GM19193 (cell line): ENCODE results near the gene FLRT1.

Experiments used
- POLR2A ChIP-seq: IDR thresholded peaks from 4 replicates; pipeline ENCODE4 v1.6.1; 2011; ENCODE audit not compliant: insufficient read depth, insufficient read length; ENCODE audit errors: extremely low read depth

Gene FLRT1

DNA sequence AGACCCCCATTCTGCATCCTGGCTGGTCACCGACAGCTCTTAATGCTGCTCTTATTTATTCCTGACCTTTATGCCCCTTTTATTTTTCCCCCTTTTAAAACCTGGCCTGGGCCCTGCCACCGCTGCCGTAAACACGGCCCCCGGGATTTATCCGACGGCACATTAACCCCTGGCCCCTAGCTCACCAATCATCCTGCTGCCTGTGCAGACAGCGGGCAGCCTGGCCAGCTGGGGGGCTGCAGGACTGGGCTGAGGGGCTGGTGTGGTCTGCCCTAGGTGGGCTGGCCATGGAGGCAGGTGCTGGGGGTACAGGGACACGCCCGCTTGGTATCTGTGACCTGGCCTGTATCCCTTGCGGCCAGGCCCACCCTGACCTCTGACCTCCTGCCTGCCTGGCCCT is 21.4 kb upstream of the FLRT1 start:
- TF ChIP-seq POLR2A: no peak

DNA sequence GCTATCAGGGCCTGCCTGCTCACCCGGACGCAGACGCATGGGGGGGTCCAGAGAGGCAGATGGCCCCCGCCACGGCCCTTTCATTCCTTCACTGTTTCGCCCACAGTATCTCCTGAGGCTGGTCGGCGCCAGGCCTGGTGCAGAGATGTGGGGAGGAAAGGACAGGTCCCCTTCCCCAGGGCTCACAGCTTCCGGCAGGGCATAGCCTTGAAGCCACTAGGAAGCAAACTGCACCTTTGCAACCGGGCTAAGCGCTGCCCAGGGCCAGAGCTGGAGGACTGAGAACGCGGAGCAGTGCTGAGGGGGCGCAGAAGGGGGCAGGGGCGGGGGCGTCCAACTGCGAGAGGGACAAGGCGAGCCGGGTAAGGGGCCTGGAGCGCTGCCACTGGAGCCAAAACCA is 20.2 kb upstream of the FLRT1 start:
- TF ChIP-seq POLR2A: no peak

- no peak for TF ChIP-seq POLR2A
These were observed 19.5 kb upstream of the FLRT1 start for GRCh38 chr11:64015935-64016845.

GRCh38 chr11:64017945-64018224 is 17.8 kb upstream of the FLRT1 start:
- TF ChIP-seq POLR2A: no peak

- TF ChIP-seq POLR2A: no peak
These were observed 17.4 kb upstream of the FLRT1 start for GRCh38 chr11:64018310-64018709.

- no peak for TF ChIP-seq POLR2A
These were observed 16.4 kb upstream of the FLRT1 start for GRCh38 chr11:64019106-64020037.

DNA sequence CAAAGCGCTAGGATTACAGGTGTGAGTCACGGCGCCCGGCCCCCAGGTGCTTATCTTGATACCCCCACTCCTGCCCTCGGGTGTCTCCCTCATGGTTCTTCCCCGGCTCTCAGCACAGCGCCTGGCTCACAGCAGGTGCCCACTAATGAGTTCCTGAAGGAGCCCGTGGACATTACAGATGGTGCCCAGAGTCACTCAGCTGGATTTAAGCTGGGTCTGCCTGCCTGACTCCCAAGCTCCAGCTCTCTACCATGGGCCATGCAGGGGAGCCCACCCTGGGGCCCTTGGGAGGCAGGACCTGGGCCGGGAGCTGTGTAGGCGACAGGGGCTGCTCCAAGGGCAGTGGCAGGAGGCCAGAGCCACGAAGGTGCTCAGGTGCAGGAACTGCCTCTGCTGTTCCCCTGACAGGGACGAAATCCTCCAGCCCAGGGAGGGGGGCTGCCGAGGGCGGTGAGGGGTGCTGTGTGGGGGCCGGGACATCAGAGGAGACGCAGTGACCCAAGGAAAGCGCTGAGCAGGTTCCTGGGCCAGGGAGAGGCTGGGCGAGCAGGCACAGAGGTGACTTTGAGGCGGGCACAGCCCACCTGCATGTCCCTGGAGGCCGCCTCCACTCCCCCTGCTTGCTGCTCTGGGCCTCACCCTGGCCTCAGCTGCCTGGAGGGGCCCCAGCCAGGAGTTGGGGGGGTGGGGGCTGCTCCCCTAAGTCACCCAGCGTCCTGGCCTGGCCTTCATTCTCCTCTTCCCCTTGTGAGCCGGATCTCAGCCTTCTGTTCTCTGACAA is 14.6 kb upstream of the FLRT1 start:
- TF ChIP-seq POLR2A: no peak

- TF ChIP-seq POLR2A: no peak
These were observed 14.0 kb upstream of the FLRT1 start for GRCh38 chr11:64021757-64022093.

GRCh38 chr11:64022125-64022784 is 13.5 kb upstream of the FLRT1 start:
- no peak for TF ChIP-seq POLR2A

DNA sequence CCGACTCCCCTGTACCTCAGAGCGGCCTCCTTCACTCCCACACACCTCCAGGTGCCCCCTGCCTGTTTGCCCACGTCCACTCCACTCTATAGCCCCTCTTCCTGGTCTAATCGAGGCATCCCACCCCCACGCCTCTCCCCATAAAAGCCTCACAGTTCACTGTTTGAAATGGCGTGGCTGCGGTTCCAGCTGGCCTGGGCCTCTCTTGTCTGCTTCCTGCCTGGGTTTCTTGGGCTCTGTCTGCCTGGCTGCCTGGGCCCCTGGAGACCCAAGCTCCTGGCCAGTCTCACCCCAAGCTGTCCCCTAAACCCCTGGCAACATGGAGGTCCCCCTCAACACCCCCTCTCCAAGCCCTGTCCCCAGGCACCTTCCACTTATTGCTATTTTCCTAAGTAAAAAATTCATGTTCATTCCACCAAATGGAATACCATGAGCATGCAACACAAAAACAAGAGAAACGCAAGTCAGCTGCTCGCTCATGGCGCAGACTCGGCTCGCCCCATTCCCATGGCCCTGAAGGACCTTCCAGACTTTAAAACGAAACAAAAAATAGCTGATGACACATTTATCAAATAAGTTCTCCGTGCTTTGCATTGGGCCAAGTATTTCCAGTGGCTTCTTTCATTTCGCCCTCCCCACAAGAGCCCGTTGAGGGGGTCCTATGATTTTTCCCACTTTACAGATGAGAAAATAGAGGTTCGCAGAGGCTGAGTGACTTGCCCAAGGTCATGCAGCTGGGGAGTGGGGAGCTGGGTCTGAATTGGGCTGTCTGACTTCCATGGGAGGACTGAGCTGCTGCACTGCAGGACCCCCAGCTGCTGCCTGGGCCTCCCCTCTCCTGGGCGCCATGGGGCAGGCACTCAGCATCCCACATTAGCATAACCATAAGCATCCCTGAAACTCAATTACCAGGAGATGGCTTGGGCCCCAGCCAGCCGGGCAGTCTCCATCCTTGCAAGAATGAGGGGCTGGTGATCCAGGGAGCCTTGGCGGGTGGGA is 11.7 kb upstream of the FLRT1 start:
- no peak for TF ChIP-seq POLR2A

GRCh38 chr11:64025205-64025604 is 10.5 kb upstream of the FLRT1 start:
- TF ChIP-seq POLR2A: no peak

DNA sequence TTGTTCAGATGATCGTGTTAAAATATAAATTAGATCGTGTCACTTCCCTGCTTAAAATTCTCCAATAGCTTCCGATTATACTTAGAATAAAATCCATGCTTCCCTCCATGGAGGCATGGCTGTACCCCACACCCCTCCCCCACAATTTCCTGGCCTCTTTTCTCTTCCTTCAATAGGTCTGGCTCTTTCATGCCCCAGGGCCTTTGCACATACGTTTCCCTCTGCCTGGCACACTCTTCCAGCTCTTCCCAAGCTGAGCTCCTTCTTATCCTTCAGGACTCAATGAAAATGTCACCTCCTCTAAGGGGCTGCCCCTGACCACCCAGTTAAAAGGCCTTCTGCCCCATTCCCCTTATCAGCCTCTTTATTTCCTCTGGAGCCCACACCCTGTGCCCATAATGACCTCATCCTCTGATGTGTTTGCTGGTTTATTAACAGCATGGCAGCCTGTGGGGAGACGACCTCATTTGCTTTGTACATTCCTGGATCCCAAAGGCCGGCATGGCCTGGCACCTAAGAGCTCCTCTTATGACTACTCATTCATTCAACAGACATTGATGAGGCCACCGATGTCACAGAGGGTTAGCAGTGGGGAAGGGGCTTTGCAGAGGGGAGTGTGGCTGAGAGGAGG is 9.0 kb upstream of the FLRT1 start:
- TF ChIP-seq POLR2A: no peak
